Measurements from ENCODE around the gene HAGHL.
"Not testable (repeated sequence)": the region's sequence is repeated elsewhere in the genome, so short reads cannot be mapped to it uniquely, and the experiment has no call there.

Gene HAGHL

GRCh38 chr16:760545-761343, 33.8 kb downstream of the HAGHL start, which contains the start of gene MSLN:
MSLN (plus strand) TSS chr16:760734; CDS start chr16:762681, 1,947 bp downstream.
- DNase-seq: no peak

GRCh38 chr16:761625-762513, 35.0 kb downstream of the HAGHL start:
- no peak for DNase-seq

- DNase-seq: no peak
Measured at GRCh38 chr16:762595-763268, 35.8 kb downstream of the HAGHL start.

GRCh38 chr16:763369-764183, 36.7 kb downstream of the HAGHL start:
- DNase-seq: no peak

GRCh38 chr16:764184-764750, 37.4 kb downstream of the HAGHL start:
- DNase-seq: no peak

- DNase-seq: no peak
Measured at GRCh38 chr16:764848-765487, 38.1 kb downstream of the HAGHL start.

- no peak for DNase-seq
Measured at GRCh38 chr16:765488-765865, 38.6 kb downstream of the HAGHL start.

GRCh38 chr16:766008-766819, 39.3 kb downstream of the HAGHL start:
- DNase-seq: no peak

GRCh38 chr16:766820-767640, 40.1 kb downstream of the HAGHL start:
- DNase-seq: no peak

- DNase-seq: no peak
Measured at GRCh38 chr16:767743-768235, 40.9 kb downstream of the HAGHL start.

- no peak for DNase-seq
Measured at GRCh38 chr16:768428-768827, 41.5 kb downstream of the HAGHL start.

- DNase-seq: no peak
Measured at GRCh38 chr16:769184-769784, 42.4 kb downstream of the HAGHL start.

- no peak for DNase-seq
Measured at GRCh38 chr16:769934-770333, 43.0 kb downstream of the HAGHL start.

- DNase-seq: no peak
Measured at GRCh38 chr16:770411-770810, 43.5 kb downstream of the HAGHL start.

- no peak for DNase-seq
Measured at GRCh38 chr16:772959-773358, 46.1 kb downstream of the HAGHL start.

GRCh38 chr16:774086-775001, 47.4 kb downstream of the HAGHL start:
- DNase-seq: no peak

GRCh38 chr16:775236-775796, 48.4 kb downstream of the HAGHL start:
- no peak for DNase-seq

- not testable (repeated sequence) for DNase-seq
Measured at GRCh38 chr16:776298-776697, 49.4 kb downstream of the HAGHL start.
